Epithelial cell of esophagus (primary cell): Measurements from ENCODE around the gene DSTN.

Experiments
- DNase-seq: peaks from one replicate; pipeline ENCODE4 v3.0.0; 2010; ENCODE audit warnings: low read depth
- H3K4me3 ChIP-seq: 2 replicates; pipeline ENCODE4 v1.5.1; 2011; ENCODE audit warnings: mild to moderate bottlenecking, low read length, control low read depth
- TF ChIP-seq, protein P1 (sequence below): IDR thresholded peaks from 2 replicates; pipeline ENCODE4 v1.5.1; 2011; ENCODE audit warnings: low read depth, mild to moderate bottlenecking, low read length, control low read depth, inconsistent platforms; ENCODE audit not compliant: insufficient read depth; ENCODE audit errors: missing control alignments

The DSTN gene

GRCh38 chr20:17614176-17614811 is 44.4 kb downstream of the DSTN start:
- TF ChIP-seq, protein P1, sequence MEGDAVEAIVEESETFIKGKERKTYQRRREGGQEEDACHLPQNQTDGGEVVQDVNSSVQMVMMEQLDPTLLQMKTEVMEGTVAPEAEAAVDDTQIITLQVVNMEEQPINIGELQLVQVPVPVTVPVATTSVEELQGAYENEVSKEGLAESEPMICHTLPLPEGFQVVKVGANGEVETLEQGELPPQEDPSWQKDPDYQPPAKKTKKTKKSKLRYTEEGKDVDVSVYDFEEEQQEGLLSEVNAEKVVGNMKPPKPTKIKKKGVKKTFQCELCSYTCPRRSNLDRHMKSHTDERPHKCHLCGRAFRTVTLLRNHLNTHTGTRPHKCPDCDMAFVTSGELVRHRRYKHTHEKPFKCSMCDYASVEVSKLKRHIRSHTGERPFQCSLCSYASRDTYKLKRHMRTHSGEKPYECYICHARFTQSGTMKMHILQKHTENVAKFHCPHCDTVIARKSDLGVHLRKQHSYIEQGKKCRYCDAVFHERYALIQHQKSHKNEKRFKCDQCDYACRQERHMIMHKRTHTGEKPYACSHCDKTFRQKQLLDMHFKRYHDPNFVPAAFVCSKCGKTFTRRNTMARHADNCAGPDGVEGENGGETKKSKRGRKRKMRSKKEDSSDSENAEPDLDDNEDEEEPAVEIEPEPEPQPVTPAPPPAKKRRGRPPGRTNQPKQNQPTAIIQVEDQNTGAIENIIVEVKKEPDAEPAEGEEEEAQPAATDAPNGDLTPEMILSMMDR = no peak
- peak; percentile 49 for DNase-seq
- H3K4me3 ChIP-seq = no peak overlapping the region

DNA sequence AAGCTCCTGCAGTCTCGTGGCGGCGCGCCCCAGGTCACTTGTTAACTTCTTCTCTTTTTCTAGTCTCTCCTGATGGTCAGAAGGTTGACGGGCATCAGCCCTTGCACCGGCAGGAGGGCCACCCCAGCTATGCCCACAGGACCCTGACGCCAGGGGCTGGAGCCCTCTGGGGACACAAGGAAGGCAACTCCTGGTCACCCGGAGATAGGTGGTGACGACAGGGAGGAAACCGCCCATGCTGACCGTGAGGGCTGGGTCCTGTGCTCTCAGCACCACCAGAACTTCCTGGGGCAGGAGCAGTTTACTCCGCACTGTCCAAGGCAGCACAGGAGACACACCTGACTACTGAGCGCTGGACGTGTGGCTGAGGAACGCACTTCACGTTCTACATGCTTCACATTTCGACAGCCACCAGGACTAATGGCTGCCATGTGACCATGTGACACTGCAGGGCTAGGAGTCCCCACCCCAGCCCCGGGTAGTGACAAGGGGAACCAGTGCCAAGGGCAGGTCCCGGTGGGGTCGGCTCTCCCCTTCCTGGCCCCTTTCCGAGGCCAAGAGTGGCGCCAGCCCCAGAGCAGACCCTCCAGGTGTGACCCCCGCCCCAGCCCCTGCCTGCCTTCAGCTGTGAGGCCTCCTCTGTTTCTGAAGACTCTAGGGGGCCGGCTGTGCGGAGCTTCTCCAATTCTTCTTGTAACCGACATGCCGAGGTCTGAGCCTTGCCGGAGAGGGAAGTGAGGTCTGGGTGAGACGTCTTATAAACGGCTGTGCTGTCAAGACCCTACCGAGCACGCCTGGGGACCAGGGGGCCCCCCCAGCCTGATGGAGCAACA is 45.2 kb downstream of the DSTN start:
- no peak overlapping the region for H3K4me3 ChIP-seq
- no peak for DNase-seq
- TF ChIP-seq, protein P1 = no peak

- TF ChIP-seq, protein P1 = no peak
- no peak for DNase-seq
- no peak overlapping the region for H3K4me3 ChIP-seq
Measured at GRCh38 chr20:17615645-17616479, 46.0 kb downstream of the DSTN start.

- no peak overlapping the region for H3K4me3 ChIP-seq
- TF ChIP-seq, protein P1 = no peak
- no peak for DNase-seq
Measured at GRCh38 chr20:17616480-17617211, 46.8 kb downstream of the DSTN start.

DNA sequence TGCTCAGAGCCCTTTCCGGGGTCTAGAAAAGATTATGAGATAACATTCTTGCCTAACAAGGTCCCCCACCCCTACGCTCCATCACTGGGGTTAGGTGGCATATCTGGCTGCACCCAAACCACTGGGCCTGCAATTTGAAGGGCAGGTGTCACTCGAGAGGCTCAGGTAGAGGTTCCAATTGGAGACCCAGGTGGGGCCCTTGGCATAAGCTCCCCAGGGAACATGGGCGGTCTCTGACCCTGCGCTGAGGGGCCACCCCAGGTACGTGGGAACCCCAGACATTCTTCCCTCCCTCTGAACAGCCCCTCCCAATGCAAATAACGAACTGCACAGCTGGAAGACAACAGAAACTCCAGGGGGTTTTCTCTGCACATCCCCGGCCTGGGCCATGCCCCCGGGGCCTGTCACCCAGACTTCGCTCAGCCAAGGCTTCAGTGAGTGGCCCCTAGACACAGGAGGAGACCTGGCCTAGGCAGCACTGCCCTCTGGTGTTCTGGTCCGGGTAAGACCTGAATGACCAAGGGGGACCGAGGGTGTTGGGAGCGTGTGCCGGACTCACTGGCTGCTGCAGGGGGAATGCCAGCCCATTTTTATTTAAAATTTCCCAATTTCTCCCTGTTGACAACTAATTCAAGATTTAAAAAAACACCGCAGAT is 47.5 kb downstream of the DSTN start:
- DNase-seq = peak; percentile 25
- TF ChIP-seq, protein P1 = peak; percentile 73
- no peak overlapping the region for H3K4me3 ChIP-seq
